Sigmoid colon (tissue), 7 donors: ENCODE results near the gene ANKRD31. TPM values are rescaled to one million over a fixed set of nuclear protein-coding genes. Genes with fewer than 3 reads are reported as not detected.

Experiments used
- DNase-seq: peaks from one replicate; pipeline ENCODE4 v3.0.0-alpha.2; 2019
- H3K27ac ChIP-seq, 4 donors: fragments of 200-600 bp; sonication (generic); one replicate each; pipeline ENCODE4 v1.5.1; 2016 to 2019; ENCODE audit warnings: mild to moderate bottlenecking in 1 of 4
- H3K27me3 ChIP-seq, 3 donors: fragments of 200-600 bp; sonication (generic); one replicate each; pipeline ENCODE4 v1.5.1; 2019; ENCODE audit warnings: mild to moderate bottlenecking in 1 of 3
- H3K36me3 ChIP-seq, 4 donors: fragments of 200-600 bp; sonication (generic); one replicate each; pipeline ENCODE4 v1.5.1; 2016 to 2019
- H3K4me1 ChIP-seq, 4 donors: fragments of 200-600 bp; sonication (generic); one replicate each; pipeline ENCODE4 v1.5.1; 2017 to 2019
- H3K4me3 ChIP-seq, 4 donors: fragments of 200-600 bp; sonication (generic); one replicate each; pipeline ENCODE4 v1.5.1; 2017 to 2019; ENCODE audit warnings: mild to moderate bottlenecking in 2 of 4, moderate library complexity in 1 of 4
- H3K9me3 ChIP-seq, 4 donors: fragments of 200-600 bp in 3 of 4; sonication (generic) in 3 of 4; one replicate each; pipeline versions ENCODE4 v1.5.1 to v1.6.1; 2013 to 2019
- CTCF ChIP-seq, 4 experiments: fragments of 450-650 bp in 3 of 4; fragments of 200-600 bp in 1 of 4; IDR thresholded peaks; one replicate each; pipeline ENCODE4 v1.5.1; 2016 to 2019; ENCODE audit warnings: antibody characterized with exemption in 4 of 4, mild to moderate bottlenecking in 3 of 4, moderate library complexity in 2 of 4
- EP300 ChIP-seq, 4 donors: sonication (generic); formaldehyde crosslinking; IDR thresholded peaks; one replicate each; pipeline ENCODE4 v1.6.1; 2017; ENCODE audit warnings: antibody characterized with exemption in 4 of 4
- POLR2A ChIP-seq, 2 donors: fragments of 450-650 bp; IDR thresholded peaks; one replicate each; pipeline ENCODE4 v1.6.1; 2016; ENCODE audit warnings: antibody characterized with exemption in 2 of 2, mild to moderate bottlenecking in 2 of 2, moderate library complexity in 2 of 2
- POLR2AphosphoS5 ChIP-seq, 4 donors: sonication (generic); formaldehyde crosslinking; IDR thresholded peaks; one replicate each; pipeline ENCODE4 v1.6.1; 2017; ENCODE audit warnings: antibody characterized with exemption in 4 of 4
- WGBS, 2 donors: extraction: QIAGEN DNeasy Blood & Tissue Kit; methylation state at CpG; one replicate each; pipeline ENCODE4 v1.1.7; 2013; 5-methylcytosine and 5-hydroxymethylcytosine counted together
- intact Hi-C: fragments of 100-400 bp; cut with DNase I; formaldehyde crosslinking; loops from one replicate; pipeline ENCODE4 v1.15.1; 2023
- polyA plus RNA-seq, 3 donors: library from polyadenylated mRNA; stranded (reverse); fragments of 200-250 nt; gene quantifications; one replicate each; pipeline ENCODE4 v1.2.3, GENCODE V29; 2013
- total RNA-seq, 4 donors: library from RNA; depleted of rRNA; stranded (reverse); fragments of >200 nt; gene quantifications; one replicate each; pipeline ENCODE4 v1.1.0, GENCODE V29; 2016
- donor health status: healthy with polysubstance abuse.
- donor health status: Bipolar disorder and iron deficiency.
- donor health status: healthy.

Gene ANKRD31
- total and polyA plus RNA-seq, 7 donors = under 0.01 to 0.33 (median 0.15) TPM; not detected in 3

GRCh38 chr5:75199071-75199470, 37.6 kb downstream of the ANKRD31 start:
- no peak for TF ChIP-seq POLR2A (IDR thresholded peaks at IDR 0.05)
- no peak for TF ChIP-seq CTCF (IDR thresholded peaks at IDR 0.05)
- TF ChIP-seq EP300 (IDR thresholded peaks at IDR 0.05) = no peak
- no peak for TF ChIP-seq POLR2AphosphoS5 (IDR thresholded peaks at IDR 0.05)
- H3K36me3 ChIP-seq = no peaks in the 10 kb centered on the region
- DNase-seq = no peak
- WGBS, 2 donors = 83 to 87% methylated on average over 2 of the region's 2 CpGs
- no peaks in the 10 kb centered on the region for H3K27me3 ChIP-seq
- H3K4me1 ChIP-seq = no peaks in the 10 kb centered on the region
- intact Hi-C loops = no loop called here
- no peak overlapping the region for H3K4me3 ChIP-seq
- no peak overlapping the region for H3K27ac ChIP-seq
- no peaks in the 10 kb centered on the region for H3K9me3 ChIP-seq

GRCh38 chr5:75197745-75198144, 38.9 kb downstream of the ANKRD31 start:
- H3K9me3 ChIP-seq = no peaks in the 10 kb centered on the region
- H3K36me3 ChIP-seq = no peaks in the 10 kb centered on the region
- TF ChIP-seq POLR2AphosphoS5 (IDR thresholded peaks at IDR 0.05) = no peak
- no peak for TF ChIP-seq POLR2A (IDR thresholded peaks at IDR 0.05)
- no peak for TF ChIP-seq EP300 (IDR thresholded peaks at IDR 0.05)
- no peak for TF ChIP-seq CTCF (IDR thresholded peaks at IDR 0.05)
- H3K27me3 ChIP-seq = no peaks in the 10 kb centered on the region
- no peaks in the 10 kb centered on the region for H3K4me1 ChIP-seq
- no peak overlapping the region for H3K4me3 ChIP-seq
- DNase-seq = no peak
- intact Hi-C loops = no loop called here
- no peak overlapping the region for H3K27ac ChIP-seq
- WGBS, 2 donors = 86 to 95% methylated on average over 5 of the region's 5 CpGs

GRCh38 chr5:75192804-75193203, 43.9 kb downstream of the ANKRD31 start:
- no peaks in the 10 kb centered on the region for H3K9me3 ChIP-seq
- H3K4me1 ChIP-seq = no peaks in the 10 kb centered on the region
- H3K27me3 ChIP-seq = no peaks in the 10 kb centered on the region
- H3K36me3 ChIP-seq = no peaks in the 10 kb centered on the region
- no peak for DNase-seq
- WGBS, 2 donors = 91 to 93% methylated on average over 6 of the region's 6 CpGs
- TF ChIP-seq EP300 (IDR thresholded peaks at IDR 0.05) (no peak), POLR2A (IDR thresholded peaks at IDR 0.05) (no peak), CTCF (IDR thresholded peaks at IDR 0.05) (no peak), POLR2AphosphoS5 (IDR thresholded peaks at IDR 0.05) (no peak)
- H3K27ac ChIP-seq = no peak overlapping the region
- no peak overlapping the region for H3K4me3 ChIP-seq
- intact Hi-C loops = no loop called here

GRCh38 chr5:75192264-75192663, 44.4 kb downstream of the ANKRD31 start:
- H3K4me1 ChIP-seq = no peaks in the 10 kb centered on the region
- no peak overlapping the region for H3K4me3 ChIP-seq
- no peak overlapping the region for H3K27ac ChIP-seq
- TF ChIP-seq POLR2A (IDR thresholded peaks at IDR 0.05) (no peak), POLR2AphosphoS5 (IDR thresholded peaks at IDR 0.05) (no peak), EP300 (IDR thresholded peaks at IDR 0.05) (no peak), CTCF (IDR thresholded peaks at IDR 0.05) (no peak)
- H3K36me3 ChIP-seq = no peaks in the 10 kb centered on the region
- H3K27me3 ChIP-seq = no peaks in the 10 kb centered on the region
- DNase-seq = no peak
- H3K9me3 ChIP-seq = no peaks in the 10 kb centered on the region
- intact Hi-C loops = no loop called here

- Histone ChIP-seq H3K4me1 (no peaks in the 10 kb centered on the region), H3K27ac (no peak overlapping the region), H3K4me3 (no peak overlapping the region), H3K9me3 (no peaks in the 10 kb centered on the region), H3K36me3 (no peaks in the 10 kb centered on the region), H3K27me3 (no peaks in the 10 kb centered on the region)
- WGBS, 2 donors = 89 to 95% methylated on average over 3 of the region's 3 CpGs
- intact Hi-C loops = no loop called here
- TF ChIP-seq POLR2A (IDR thresholded peaks at IDR 0.05) (no peak), CTCF (IDR thresholded peaks at IDR 0.05) (no peak), EP300 (IDR thresholded peaks at IDR 0.05) (no peak), POLR2AphosphoS5 (IDR thresholded peaks at IDR 0.05) (no peak)
- DNase-seq = no peak
These were observed 46.5 kb downstream of the ANKRD31 start for GRCh38 chr5:75190227-75190626.
